ENCODE data around the gene ATG7. TPM values are rescaled to one million over a fixed set of nuclear protein-coding genes. Genes with fewer than 3 reads are reported as not detected.
"Not testable (repeated sequence)": the region's sequence is repeated elsewhere in the genome, so short reads cannot be mapped to it uniquely, and the experiment has no call there.

ATG7 gene
- total RNA-seq, 2 experiments from 2014 or later, result 26.4 to 28.6 TPM

DNA sequence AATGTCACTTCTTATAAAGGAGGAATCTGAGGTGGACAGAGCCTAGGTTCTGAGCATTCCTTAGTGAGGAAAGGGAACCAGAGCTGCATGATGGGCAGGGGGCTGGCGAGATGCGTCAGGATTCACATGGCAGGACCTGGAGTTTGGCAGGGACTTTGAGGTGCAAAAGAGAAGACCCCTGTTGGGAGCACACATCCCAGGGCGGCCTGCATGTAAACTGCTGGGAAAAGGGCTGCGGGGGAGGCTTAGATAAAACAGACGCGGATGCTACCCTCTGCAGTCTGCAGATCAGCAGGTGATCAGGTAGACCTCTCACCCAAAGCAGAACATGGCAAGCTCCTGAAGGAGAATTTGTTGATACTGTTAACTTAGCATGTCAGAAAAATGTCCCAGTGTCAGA lies 203.1 kb downstream of the ATG7 start:
- DNase-seq (no peak), ATAC-seq (ENCODE audit: low read depth) (no peak)
- Mint-ChIP-seq H3K9me3 (no peaks in the 10 kb centered on the region), H3K27ac (no peak overlapping the region), H3K27me3 (no peaks in the 10 kb centered on the region), H3K4me3 (no peak overlapping the region), H3K4me1 (no peaks in the 10 kb centered on the region), H3K36me3 (peaks cover 1% of the 10 kb centered on the region)
- POLR2A ChIA-PET, result no interaction called here

DNA sequence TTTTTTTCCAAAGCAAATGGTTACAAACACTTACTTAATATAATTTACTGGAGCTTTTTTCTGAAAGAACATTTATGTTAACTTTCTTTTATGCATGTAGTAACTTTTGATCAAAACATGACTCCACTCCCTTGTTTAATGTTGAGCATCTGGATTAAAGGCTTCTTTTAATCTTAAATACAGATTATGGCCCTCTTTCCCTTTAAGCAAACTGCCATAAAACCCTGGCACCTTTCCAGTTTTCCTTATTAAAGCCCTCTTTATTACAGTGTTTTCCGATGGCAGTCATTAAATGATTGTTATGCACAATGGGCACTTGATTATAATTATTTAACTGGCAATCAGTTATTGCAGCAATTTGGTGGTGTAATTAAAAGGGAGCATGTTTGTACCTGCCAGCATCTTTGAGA lies 204.5 kb downstream of the ATG7 start:
- H3K4me1 Mint-ChIP-seq, result no peaks in the 10 kb centered on the region
- H3K4me3 Mint-ChIP-seq, result no peak overlapping the region
- DNase-seq, result no peak

DNA sequence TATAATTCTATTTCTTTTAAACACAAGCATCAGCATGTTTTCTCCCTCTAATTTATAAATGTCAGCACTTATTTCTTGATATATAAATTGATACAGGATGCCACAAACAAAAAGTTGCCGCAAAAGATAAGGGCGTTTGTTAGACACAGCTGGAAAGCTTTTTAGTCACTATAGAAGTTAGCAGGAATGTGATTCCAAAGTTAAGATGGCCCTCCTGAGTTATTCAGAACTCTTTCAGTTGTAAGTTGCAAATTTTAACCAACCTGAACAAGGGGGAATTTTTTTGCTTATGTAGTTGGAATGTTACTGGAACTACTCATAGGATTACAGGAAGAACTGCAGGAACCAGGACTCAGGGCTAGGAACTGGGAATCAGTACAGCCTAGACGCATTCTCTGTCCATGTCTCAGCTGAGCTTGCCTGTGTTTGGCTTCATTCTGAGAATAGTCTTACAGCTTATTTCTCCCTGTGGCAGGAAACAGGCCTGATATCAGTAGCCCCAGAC lies 205.3 kb downstream of the ATG7 start:
- no peaks in the 10 kb centered on the region for H3K27me3 Mint-ChIP-seq

More for the DNA sequence above, 204.5 kb downstream of the ATG7 start:
- H3K9me3 Mint-ChIP-seq, result no peaks in the 10 kb centered on the region
- H3K27me3 Mint-ChIP-seq, result no peaks in the 10 kb centered on the region
- POLR2A ChIA-PET, result no interaction called here
- no peak for ATAC-seq (ENCODE audit: low read depth)
- peaks cover 1% of the 10 kb centered on the region for H3K36me3 Mint-ChIP-seq
- H3K27ac Mint-ChIP-seq, result no peak overlapping the region

DNA sequence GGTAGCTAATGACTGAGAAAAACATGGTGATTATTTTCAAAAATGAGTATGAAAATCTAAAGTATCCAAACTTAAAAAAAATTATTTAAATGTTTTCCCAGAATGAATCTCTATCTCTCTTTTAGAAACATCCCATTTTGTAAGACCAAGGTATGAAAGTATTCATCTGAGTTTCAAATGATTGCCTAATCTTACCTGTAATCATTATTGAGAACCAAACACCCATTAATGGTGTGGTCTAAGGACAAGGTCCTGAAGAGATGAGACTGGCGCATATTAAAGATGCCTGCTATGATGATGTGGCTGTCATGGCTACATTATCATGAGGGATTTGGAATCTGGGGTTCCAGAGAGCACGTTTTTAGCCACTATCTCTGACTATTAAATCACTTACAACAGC lies 206.0 kb downstream of the ATG7 start:
- Mint-ChIP-seq H3K27ac (no peak overlapping the region), H3K27me3 (no peaks in the 10 kb centered on the region), H3K4me3 (no peak overlapping the region), H3K9me3 (no peaks in the 10 kb centered on the region), H3K4me1 (no peaks in the 10 kb centered on the region), H3K36me3 (peaks cover 1% of the 10 kb centered on the region)
- no peak for ATAC-seq (ENCODE audit: low read depth)
- POLR2A ChIA-PET, result no interaction called here
- DNase-seq, result no peak

More for the DNA sequence above, 205.3 kb downstream of the ATG7 start:
- POLR2A ChIA-PET, result no interaction called here
- no peak overlapping the region for H3K27ac Mint-ChIP-seq
- no peak overlapping the region for H3K4me3 Mint-ChIP-seq
- H3K9me3 Mint-ChIP-seq, result no peaks in the 10 kb centered on the region
- peaks cover 1% of the 10 kb centered on the region for H3K36me3 Mint-ChIP-seq
- DNase-seq (no peak), ATAC-seq (ENCODE audit: low read depth) (no peak)
- no peaks in the 10 kb centered on the region for H3K4me1 Mint-ChIP-seq

DNA sequence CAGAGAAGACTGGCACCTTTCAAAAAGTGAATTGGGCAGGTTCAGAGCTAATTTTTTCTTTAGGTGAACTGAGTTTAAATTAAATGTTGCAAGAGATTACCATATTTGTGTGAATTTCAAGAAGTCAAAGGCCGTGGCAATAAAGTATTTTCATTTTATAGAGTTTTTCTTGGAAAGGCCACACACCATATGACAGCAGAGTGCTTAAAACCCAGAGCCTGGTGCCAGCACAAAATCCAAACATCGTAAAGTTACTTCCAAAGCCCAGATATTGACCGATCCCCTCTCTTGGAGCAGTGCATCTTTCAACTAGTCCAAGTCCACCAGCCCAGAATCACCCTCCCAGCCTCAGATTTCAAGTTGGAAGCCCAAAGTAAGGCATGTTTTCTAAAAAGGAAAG lies 207.0 kb downstream of the ATG7 start:
- H3K27me3 Mint-ChIP-seq, result no peaks in the 10 kb centered on the region
- no peak for ATAC-seq (ENCODE audit: low read depth)
- DNase-seq, result no peak
- POLR2A ChIA-PET, result no interaction called here
- no peak overlapping the region for H3K27ac Mint-ChIP-seq
- no peaks in the 10 kb centered on the region for H3K9me3 Mint-ChIP-seq
- H3K36me3 Mint-ChIP-seq, result peaks cover 1% of the 10 kb centered on the region
- H3K4me1 Mint-ChIP-seq, result no peaks in the 10 kb centered on the region
- H3K4me3 Mint-ChIP-seq, result no peak overlapping the region

DNA sequence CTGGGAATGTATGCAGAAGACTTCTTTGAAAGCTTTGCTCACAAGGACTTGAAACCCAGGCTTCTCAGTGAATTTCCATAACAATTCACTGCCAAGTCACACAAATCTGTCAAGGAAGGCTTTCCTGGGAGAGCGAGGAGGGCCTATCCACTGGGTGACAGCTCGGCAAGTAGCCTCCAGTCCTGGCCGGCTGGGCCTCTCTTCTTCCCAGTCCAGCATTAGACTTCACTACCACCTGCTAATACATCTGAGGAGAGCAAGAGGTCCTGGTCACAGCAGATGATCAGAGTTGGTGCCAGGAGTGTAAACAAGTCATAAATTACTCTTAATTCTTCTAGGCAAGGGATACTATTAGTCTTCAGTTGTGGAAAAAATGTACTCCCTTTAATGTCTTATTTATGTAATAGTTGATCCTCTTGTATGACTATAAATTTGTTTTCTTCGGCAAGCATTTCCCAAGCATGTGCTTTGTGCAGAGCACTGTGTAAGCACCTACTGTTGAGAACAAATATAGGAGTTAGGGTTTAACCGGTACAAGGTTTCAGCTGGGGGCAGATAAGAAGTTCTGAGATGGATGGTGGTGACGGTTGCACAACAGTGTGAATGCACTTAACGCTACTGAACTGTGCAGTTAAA lies 208.6 kb downstream of the ATG7 start:
- Mint-ChIP-seq H3K4me1 (no peaks in the 10 kb centered on the region), H3K9me3 (no peaks in the 10 kb centered on the region), H3K4me3 (no peak overlapping the region), H3K27ac (no peak overlapping the region), H3K36me3 (peaks cover 1% of the 10 kb centered on the region), H3K27me3 (no peaks in the 10 kb centered on the region)
- ATAC-seq (ENCODE audit: low read depth), result no peak
- POLR2A ChIA-PET, result no interaction called here
- DNase-seq, result no peak

DNA sequence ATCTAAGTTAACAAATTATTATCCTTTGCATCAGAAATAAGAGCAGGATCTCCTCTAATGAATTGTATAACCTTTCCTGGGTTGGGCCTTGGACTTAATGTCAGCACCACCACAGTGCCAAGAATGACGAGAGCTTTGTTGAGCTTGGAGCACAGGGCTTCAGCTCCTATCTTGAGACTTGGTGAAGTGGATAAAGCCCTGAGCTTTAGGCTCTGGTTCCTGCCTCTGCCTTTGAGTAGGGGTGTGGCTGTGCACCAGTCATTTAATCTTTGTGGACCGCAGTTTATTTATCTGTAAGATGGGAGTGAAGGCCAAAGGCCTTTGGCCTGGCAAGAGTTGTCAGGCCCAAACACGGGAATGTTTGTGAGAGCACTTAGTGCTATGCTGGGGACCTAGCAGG lies 209.4 kb downstream of the ATG7 start:
- H3K27me3 Mint-ChIP-seq, result no peaks in the 10 kb centered on the region
- H3K4me3 Mint-ChIP-seq, result no peak overlapping the region
- ATAC-seq (ENCODE audit: low read depth) (no peak), DNase-seq (no peak)
- H3K4me1 Mint-ChIP-seq, result no peaks in the 10 kb centered on the region
- no peaks in the 10 kb centered on the region for H3K9me3 Mint-ChIP-seq
- H3K36me3 Mint-ChIP-seq, result peaks cover 4% of the 10 kb centered on the region
- POLR2A ChIA-PET, result no interaction called here
- no peak overlapping the region for H3K27ac Mint-ChIP-seq

DNA sequence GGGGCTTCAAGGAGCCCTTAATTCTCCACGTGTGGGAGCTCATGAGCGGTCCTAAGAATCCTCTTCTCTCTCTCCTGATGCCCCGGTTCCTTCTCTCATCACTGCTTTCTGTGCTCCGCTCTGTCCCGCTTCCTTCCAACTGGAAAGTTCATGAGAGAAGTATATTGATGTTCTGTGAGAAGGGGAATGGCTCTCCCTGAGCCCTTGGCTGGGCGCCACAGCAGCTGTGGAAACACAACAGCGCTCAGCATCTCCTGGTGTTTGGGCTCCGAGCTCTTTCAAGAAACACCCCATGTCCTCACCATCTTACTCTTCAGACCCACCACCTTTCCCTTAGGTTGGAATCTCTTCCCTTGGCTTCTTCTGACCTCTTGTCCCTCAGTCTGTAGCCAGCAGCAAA lies 209.8 kb downstream of the ATG7 start:
- H3K27ac Mint-ChIP-seq, result no peak overlapping the region
- no peaks in the 10 kb centered on the region for H3K9me3 Mint-ChIP-seq
- peaks cover 4% of the 10 kb centered on the region for H3K36me3 Mint-ChIP-seq
- no peaks in the 10 kb centered on the region for H3K27me3 Mint-ChIP-seq
- ATAC-seq (ENCODE audit: low read depth) (no peak), DNase-seq (no peak)
- no peak overlapping the region for H3K4me3 Mint-ChIP-seq
- POLR2A ChIA-PET, result no interaction called here
- H3K4me1 Mint-ChIP-seq, result no peaks in the 10 kb centered on the region

DNA sequence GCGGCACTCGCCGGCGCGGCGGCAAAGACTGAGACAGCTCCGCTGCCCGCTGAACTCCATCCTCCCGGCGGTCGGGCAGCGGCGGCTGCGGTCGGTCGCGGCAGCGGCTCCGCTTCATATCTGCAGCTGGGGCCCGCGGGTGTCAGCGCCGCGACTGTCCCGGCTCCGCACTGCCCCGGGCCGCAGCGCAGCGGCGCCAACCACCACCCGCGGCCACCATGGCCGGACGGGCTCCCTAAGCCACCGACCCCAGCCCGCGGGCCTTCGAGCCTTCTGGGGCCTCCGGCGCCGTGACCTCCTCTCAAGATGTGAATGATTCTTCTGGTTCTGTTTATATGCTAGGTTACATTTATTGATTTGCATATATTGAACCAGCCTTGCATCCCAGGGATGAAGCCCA lies 216.2 kb downstream of the ATG7 start:
- H3K27me3 Mint-ChIP-seq; H3K4me1 Mint-ChIP-seq; H3K27ac Mint-ChIP-seq; ATAC-seq (ENCODE audit: low read depth); H3K9me3 Mint-ChIP-seq; DNase-seq; H3K4me3 Mint-ChIP-seq; POLR2A ChIA-PET; H3K36me3 Mint-ChIP-seq: not testable (repeated sequence)

DNA sequence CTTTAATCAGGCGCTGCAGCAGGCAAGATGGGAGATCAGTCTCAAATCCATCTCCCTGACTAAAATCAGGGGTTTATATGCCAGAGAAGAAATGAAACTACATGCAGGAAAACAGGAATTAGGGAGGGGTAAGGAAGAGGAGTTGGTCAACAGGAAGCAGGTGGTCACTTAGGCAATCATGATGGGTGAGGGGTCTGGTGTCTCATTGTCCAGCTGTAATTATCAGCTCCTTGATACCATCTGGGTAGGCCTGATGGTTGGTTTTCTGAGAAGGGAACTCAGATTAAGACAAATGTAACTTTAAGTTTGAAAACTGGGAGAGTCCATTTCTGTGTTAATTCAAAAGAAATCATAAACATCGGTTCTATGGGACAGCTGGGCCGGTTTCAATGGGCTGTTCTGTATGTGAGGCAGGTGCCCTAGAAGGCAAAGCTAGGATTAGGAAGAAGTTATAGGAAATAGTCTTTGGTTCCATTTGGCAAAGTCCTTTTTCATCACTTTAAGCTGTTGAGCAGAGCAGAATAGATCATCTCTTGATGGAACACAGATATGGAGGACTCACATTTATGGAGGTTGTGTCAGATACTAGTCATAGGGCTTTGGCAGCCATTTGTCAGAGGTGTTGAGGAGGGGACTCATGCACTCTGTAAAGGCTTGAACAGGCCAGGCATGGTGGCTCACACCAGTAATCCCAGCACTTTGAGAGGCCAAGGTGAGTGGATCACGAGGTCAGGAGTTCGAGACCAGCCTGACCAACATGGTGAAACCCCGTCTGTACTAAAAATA lies 222.1 kb downstream of the ATG7 start:
- POLR2A ChIA-PET, result no interaction called here
- Mint-ChIP-seq H3K27me3 (no peaks in the 10 kb centered on the region), H3K4me1 (no peaks in the 10 kb centered on the region), H3K9me3 (peaks cover 9% of the 10 kb centered on the region), H3K4me3 (no peak overlapping the region), H3K27ac (no peak overlapping the region), H3K36me3 (peaks cover 12% of the 10 kb centered on the region)
- no peak for ATAC-seq (ENCODE audit: low read depth)
- no peak for DNase-seq

DNA sequence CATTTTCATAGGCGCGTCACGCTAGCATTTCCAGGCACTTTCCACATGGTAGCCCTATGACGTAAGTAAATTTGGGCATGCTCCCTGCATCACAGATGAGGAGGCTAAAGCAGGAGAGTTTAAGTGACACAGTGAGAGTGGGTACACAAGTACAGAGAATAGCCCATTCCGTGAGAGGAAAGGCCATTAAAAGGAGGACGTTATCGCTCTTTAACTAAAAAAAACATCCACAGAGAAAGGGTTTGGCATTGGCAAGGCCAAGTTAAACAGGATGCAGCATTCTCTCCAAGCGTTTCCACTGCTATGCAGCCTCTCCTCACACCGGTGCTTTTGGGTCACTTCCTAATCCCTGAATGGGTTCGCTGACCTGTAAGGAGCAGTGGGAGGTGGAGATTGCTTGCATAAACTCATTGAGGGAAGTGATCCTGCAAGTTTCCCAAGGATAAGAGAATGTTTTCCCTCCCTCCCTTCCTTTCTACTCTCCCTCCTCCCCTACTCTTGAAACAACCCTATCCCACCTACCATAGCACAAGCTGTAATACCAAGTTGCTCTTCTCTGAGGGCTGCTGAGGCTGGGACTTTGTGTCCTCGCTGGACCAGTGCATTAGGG lies 223.9 kb downstream of the ATG7 start:
- Mint-ChIP-seq H3K9me3 (peaks cover 9% of the 10 kb centered on the region), H3K27me3 (no peaks in the 10 kb centered on the region), H3K27ac (no peak overlapping the region), H3K4me3 (no peak overlapping the region), H3K36me3 (peaks cover 12% of the 10 kb centered on the region), H3K4me1 (no peaks in the 10 kb centered on the region)
- ATAC-seq (ENCODE audit: low read depth) (no peak), DNase-seq (no peak)
- POLR2A ChIA-PET, result no interaction called here

DNA sequence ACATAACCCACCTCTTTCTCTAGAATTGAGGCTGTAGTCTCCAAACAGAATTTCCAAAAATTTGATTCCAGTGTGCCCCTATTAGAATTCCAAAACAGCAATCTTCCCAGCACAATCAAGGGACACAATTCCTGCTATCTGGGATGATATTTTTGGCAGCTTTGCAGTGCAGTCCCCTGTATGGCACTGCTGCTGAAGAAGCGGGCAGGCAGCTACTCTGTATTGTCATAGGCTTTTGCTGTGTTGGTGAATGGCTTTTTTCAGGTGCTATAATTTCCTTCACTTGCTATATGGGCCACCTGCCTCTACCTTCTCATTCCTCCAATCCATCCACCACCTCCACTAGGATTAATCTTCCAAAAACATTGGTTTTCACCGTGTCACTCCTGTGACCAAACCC lies 226.0 kb downstream of the ATG7 start:
- Mint-ChIP-seq H3K27ac (no peak overlapping the region), H3K4me1 (no peaks in the 10 kb centered on the region), H3K36me3 (peaks cover 12% of the 10 kb centered on the region), H3K9me3 (peaks cover 7% of the 10 kb centered on the region), H3K27me3 (no peaks in the 10 kb centered on the region), H3K4me3 (no peak overlapping the region)
- ATAC-seq (ENCODE audit: low read depth), result no peak
- POLR2A ChIA-PET, result no interaction called here
- DNase-seq, result no peak

DNA sequence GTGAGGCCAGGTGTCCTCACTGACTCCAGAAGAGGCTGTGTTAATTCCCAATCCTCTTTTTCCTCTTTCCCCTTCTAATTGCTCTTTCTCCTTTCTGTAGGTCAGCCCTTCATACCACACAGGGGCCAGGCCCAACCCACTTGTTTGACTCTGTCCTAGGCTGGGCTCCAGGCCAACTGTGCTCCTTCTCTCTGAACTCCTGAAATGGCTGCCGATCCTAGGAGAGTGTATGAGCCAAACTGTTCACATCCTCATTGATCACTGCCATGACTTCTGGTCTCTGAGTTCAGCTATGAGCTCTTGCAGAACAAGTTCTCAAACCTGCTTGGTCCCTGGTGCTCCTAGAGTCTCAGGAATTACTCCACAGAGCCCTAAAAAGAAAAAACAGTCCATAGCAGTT lies 226.4 kb downstream of the ATG7 start:
- peaks cover 6% of the 10 kb centered on the region for H3K9me3 Mint-ChIP-seq
- no peak for ATAC-seq (ENCODE audit: low read depth)
- H3K4me1 Mint-ChIP-seq, result no peaks in the 10 kb centered on the region
- peaks cover 7% of the 10 kb centered on the region for H3K36me3 Mint-ChIP-seq
- no peak for DNase-seq
- H3K4me3 Mint-ChIP-seq, result no peak overlapping the region
- no peaks in the 10 kb centered on the region for H3K27me3 Mint-ChIP-seq
- POLR2A ChIA-PET, result no interaction called here
- no peak overlapping the region for H3K27ac Mint-ChIP-seq

DNA sequence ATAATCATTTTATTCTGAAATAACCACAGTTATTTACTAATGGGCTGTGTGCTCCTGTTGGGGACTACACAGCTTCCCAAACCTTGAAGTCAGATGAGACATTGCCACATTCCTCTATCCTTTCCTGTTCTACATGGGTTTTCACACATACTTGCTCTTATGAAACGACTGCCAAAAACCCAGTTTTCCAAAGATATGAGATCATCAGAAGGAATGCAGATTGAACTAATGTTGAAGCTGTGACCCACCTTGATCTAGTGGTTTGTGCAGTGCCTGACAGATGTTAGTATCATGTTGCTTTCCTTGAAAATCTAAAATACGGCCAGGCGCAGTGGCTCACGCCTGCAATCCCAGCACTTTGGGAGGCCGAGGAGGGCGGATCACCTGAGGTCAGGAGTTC lies 226.9 kb downstream of the ATG7 start:
- Mint-ChIP-seq H3K27ac (no peak overlapping the region), H3K27me3 (no peaks in the 10 kb centered on the region), H3K4me3 (no peak overlapping the region), H3K9me3 (peaks cover 1% of the 10 kb centered on the region), H3K36me3 (peaks cover 2% of the 10 kb centered on the region), H3K4me1 (no peaks in the 10 kb centered on the region)
- ATAC-seq (ENCODE audit: low read depth), result no peak
- DNase-seq, result no peak
- POLR2A ChIA-PET, result no interaction called here
